ENCODE measurements around the gene VAV3.

The VAV3 gene

GRCh38 chr1:107670397-107671040 is 294.5 kb downstream of the VAV3 start:
- H3K27ac ChIP-seq (ENCODE audit: low read depth, low read length): no peak overlapping the region
- no peaks in the 10 kb centered on the region for H3K36me3 ChIP-seq (ENCODE audit: insufficient read depth, low read length)

DNA sequence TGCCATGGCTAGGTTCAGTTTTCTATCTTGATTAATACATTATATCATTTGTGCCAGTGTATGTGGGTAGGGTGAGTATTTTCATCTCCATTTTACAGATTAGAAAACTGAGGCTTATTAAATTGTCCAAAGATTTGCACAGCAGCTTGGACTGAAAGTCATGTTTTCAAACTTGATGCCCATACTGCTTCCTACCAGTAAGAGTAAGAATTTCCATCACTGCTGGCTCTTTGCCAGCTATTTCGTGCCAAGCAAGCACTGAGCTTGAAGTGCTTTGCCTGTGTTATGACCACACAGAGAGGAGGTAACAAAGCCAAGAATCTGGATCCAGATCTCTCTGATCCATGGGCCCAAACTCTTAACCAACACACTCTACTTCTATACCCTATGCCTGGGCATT is 295.0 kb downstream of the VAV3 start:
- Histone ChIP-seq H2AFZ (ENCODE audit: low read length, unreplicated experiment) (no peak overlapping the region), H3K4me3 (ENCODE audit: low read depth, low read length) (no peak overlapping the region), H3K36me3 (ENCODE audit: insufficient read depth, low read length) (no peaks in the 10 kb centered on the region), H3K79me2 (ENCODE audit: control insufficient read depth, insufficient read depth, low read length, unreplicated experiment) (no peaks in the 10 kb centered on the region), H3K4me1 (ENCODE audit: control insufficient read depth, insufficient read depth, low read length, unreplicated experiment) (no peaks in the 10 kb centered on the region), H3K27ac (ENCODE audit: low read depth, low read length) (no peak overlapping the region), H3K27me3 (ENCODE audit: insufficient read depth, low read length) (no peaks in the 10 kb centered on the region)

More at GRCh38 chr1:107670397-107671040, 294.5 kb downstream of the VAV3 start:
- H3K27me3 ChIP-seq (ENCODE audit: insufficient read depth, low read length): no peaks in the 10 kb centered on the region
- H2AFZ ChIP-seq (ENCODE audit: low read length, unreplicated experiment): peak overlapping the region; percentile 25
- H3K79me2 ChIP-seq (ENCODE audit: control insufficient read depth, insufficient read depth, low read length, unreplicated experiment): no peaks in the 10 kb centered on the region
- no peaks in the 10 kb centered on the region for H3K4me1 ChIP-seq (ENCODE audit: control insufficient read depth, insufficient read depth, low read length, unreplicated experiment)
- H3K4me3 ChIP-seq (ENCODE audit: low read depth, low read length): no peak overlapping the region

DNA sequence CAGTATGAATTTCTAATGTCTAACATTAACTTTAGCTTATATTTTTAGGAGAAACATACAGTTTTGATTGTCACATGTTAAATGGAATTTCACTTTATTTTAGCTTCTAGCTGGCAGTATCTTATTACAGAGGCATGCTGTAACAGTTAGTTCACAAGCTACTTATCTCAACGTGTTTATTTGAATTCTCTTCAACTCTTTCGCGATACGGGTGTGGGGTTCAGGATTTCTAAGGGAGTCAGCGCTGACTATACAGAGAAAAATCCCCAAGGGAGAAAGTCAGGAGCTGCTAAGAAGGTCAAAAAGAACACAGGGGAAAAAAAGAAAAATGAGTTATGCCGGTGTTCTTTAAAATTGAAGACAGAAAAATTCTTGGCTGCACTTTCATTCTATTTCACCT is 296.2 kb downstream of the VAV3 start:
- Histone ChIP-seq H3K27me3 (ENCODE audit: insufficient read depth, low read length) (no peaks in the 10 kb centered on the region), H3K4me1 (ENCODE audit: control insufficient read depth, insufficient read depth, low read length, unreplicated experiment) (no peaks in the 10 kb centered on the region), H3K4me3 (ENCODE audit: low read depth, low read length) (peak overlapping the region; percentile 42; the same call in 1 of the 2 replicates), H2AFZ (ENCODE audit: low read length, unreplicated experiment) (peak overlapping the region; percentile 38), H3K36me3 (ENCODE audit: insufficient read depth, low read length) (no peaks in the 10 kb centered on the region), H3K79me2 (ENCODE audit: control insufficient read depth, insufficient read depth, low read length, unreplicated experiment) (no peaks in the 10 kb centered on the region), H3K27ac (ENCODE audit: low read depth, low read length) (no peak overlapping the region)

DNA sequence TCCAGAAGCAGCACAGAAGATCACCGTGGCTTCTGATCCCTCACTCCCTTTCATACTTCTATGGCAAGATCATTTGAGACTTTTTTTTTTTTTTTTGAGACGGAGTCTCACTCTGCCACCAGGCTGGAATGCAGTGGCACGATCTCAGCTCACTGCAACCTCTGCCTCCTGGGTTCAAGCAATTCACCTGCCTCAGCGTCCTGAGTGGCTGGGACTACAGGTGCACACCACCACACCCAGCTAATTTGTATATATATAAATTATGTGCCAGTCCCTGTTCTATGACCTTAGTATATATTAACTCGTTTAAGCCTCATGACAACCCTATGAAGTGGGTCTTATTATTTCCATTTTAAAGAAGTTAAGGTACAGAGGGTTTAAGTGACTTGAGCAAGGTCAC is 298.5 kb downstream of the VAV3 start:
- Histone ChIP-seq H3K27me3 (ENCODE audit: insufficient read depth, low read length) (no peaks in the 10 kb centered on the region), H2AFZ (ENCODE audit: low read length, unreplicated experiment) (no peak overlapping the region), H3K36me3 (ENCODE audit: insufficient read depth, low read length) (no peaks in the 10 kb centered on the region), H3K4me1 (ENCODE audit: control insufficient read depth, insufficient read depth, low read length, unreplicated experiment) (no peaks in the 10 kb centered on the region), H3K27ac (ENCODE audit: low read depth, low read length) (no peak overlapping the region), H3K79me2 (ENCODE audit: control insufficient read depth, insufficient read depth, low read length, unreplicated experiment) (no peaks in the 10 kb centered on the region), H3K4me3 (ENCODE audit: low read depth, low read length) (no peak overlapping the region)

DNA sequence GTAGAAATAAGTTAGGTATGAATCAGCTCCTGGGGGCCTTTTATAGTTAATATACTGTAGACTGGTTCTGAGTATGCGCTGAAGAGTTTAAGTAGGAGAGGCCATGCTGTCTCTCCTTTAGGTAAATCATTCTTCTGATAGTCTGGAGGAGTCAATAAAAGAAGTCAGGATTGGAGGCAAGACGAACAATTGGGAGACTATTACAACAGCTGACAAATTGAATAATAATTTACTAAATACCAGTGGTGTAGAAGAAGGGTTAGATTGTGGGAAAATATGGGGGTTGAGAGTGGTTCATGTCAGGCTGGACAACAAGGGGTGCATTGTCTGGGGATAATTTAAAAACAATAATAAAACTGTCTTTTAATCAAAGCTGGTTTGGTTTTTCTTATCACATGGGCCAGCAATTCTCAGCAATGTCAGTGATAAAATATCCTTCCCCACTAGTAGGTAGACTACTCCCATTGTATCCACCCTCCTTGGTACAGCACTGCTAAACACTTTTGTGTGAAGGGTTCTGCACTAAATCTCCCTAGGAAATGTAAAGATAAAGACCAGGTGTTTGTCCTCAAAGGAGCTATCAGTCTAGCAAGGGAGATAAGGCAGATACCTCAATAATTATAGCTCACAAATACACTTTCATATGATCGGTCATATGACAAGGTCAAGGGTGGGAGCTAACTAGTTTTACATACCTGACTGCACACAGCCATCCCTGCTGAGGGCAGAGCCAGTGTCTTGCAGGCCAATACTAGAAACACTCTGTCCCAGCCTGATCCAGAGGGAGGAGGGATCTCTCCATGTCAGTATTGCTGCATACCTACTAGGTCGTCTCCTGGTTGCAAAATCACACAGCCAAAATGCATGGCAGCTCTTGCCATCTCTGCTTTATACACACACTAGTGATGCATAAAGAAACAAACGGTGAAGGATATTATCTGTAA is 299.7 kb downstream of the VAV3 start:
- Histone ChIP-seq H2AFZ (ENCODE audit: low read length, unreplicated experiment) (no peak overlapping the region), H3K4me1 (ENCODE audit: control insufficient read depth, insufficient read depth, low read length, unreplicated experiment) (no peaks in the 10 kb centered on the region), H3K27me3 (ENCODE audit: insufficient read depth, low read length) (no peaks in the 10 kb centered on the region), H3K36me3 (ENCODE audit: insufficient read depth, low read length) (no peaks in the 10 kb centered on the region), H3K79me2 (ENCODE audit: control insufficient read depth, insufficient read depth, low read length, unreplicated experiment) (no peaks in the 10 kb centered on the region), H3K4me3 (ENCODE audit: low read depth, low read length) (no peak overlapping the region), H3K27ac (ENCODE audit: low read depth, low read length) (no peak overlapping the region)

DNA sequence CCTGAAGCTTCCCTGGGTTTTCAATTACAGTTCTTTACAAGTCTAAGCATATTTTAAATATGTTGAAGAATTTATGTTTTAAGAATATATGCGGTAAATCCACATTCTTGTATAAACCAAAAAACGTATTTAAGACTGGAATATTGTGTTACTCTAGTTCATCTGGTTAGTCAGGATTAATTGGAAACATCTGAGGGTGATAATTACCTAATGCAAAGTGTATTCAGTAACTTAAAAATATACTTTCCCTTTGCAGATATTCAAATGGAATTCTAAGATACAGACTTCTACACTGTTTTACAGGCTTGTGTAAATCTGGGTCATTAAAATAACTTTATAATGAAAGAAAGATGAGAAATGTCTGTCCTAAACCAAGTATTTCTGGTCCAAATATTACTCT is 302.0 kb downstream of the VAV3 start:
- Histone ChIP-seq H3K27me3 (ENCODE audit: insufficient read depth, low read length) (no peaks in the 10 kb centered on the region), H3K36me3 (ENCODE audit: insufficient read depth, low read length) (no peaks in the 10 kb centered on the region), H3K4me3 (ENCODE audit: low read depth, low read length) (no peak overlapping the region), H3K4me1 (ENCODE audit: control insufficient read depth, insufficient read depth, low read length, unreplicated experiment) (no peaks in the 10 kb centered on the region), H2AFZ (ENCODE audit: low read length, unreplicated experiment) (no peak overlapping the region), H3K27ac (ENCODE audit: low read depth, low read length) (no peak overlapping the region), H3K79me2 (ENCODE audit: control insufficient read depth, insufficient read depth, low read length, unreplicated experiment) (no peaks in the 10 kb centered on the region)

- Histone ChIP-seq H3K27ac (ENCODE audit: low read depth, low read length) (no peak overlapping the region), H3K79me2 (ENCODE audit: control insufficient read depth, insufficient read depth, low read length, unreplicated experiment) (no peaks in the 10 kb centered on the region), H3K4me1 (ENCODE audit: control insufficient read depth, insufficient read depth, low read length, unreplicated experiment) (no peaks in the 10 kb centered on the region), H3K27me3 (ENCODE audit: insufficient read depth, low read length) (no peaks in the 10 kb centered on the region), H3K4me3 (ENCODE audit: low read depth, low read length) (no peak overlapping the region), H3K36me3 (ENCODE audit: insufficient read depth, low read length) (no peaks in the 10 kb centered on the region), H2AFZ (ENCODE audit: low read length, unreplicated experiment) (no peak overlapping the region)
These were observed 303.8 kb downstream of the VAV3 start for GRCh38 chr1:107661158-107661557.

- no peak overlapping the region for H3K4me3 ChIP-seq (ENCODE audit: low read depth, low read length)
- no peaks in the 10 kb centered on the region for H3K4me1 ChIP-seq (ENCODE audit: control insufficient read depth, insufficient read depth, low read length, unreplicated experiment)
- no peaks in the 10 kb centered on the region for H3K36me3 ChIP-seq (ENCODE audit: insufficient read depth, low read length)
- no peaks in the 10 kb centered on the region for H3K79me2 ChIP-seq (ENCODE audit: control insufficient read depth, insufficient read depth, low read length, unreplicated experiment)
- no peaks in the 10 kb centered on the region for H3K27me3 ChIP-seq (ENCODE audit: insufficient read depth, low read length)
- no peak overlapping the region for H3K27ac ChIP-seq (ENCODE audit: low read depth, low read length)
- H2AFZ ChIP-seq (ENCODE audit: low read length, unreplicated experiment): no peak overlapping the region
These were observed 305.0 kb downstream of the VAV3 start for GRCh38 chr1:107659961-107660360.

DNA sequence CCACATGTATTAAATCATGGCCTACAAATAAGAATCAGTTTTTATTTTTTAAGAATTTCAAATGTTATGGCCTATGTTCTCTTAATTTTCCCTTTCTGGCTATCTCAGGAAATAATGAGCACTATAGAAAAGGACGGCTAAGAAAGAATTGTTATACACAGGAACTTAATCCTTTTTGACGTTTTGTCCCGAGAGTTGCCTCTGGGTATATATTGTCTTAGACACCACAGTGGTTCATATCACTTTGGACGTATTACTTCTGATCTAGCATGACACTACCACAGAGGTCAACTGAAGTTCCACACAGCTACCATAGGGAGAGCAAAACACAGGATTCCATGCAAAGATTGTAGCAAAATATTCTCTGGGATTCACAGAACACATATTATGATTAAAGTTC is 307.6 kb downstream of the VAV3 start:
- no peaks in the 10 kb centered on the region for H3K79me2 ChIP-seq (ENCODE audit: control insufficient read depth, insufficient read depth, low read length, unreplicated experiment)
- H3K4me1 ChIP-seq (ENCODE audit: control insufficient read depth, insufficient read depth, low read length, unreplicated experiment): no peaks in the 10 kb centered on the region
- H3K36me3 ChIP-seq (ENCODE audit: insufficient read depth, low read length): no peaks in the 10 kb centered on the region
- H2AFZ ChIP-seq (ENCODE audit: low read length, unreplicated experiment): no peak overlapping the region
- no peak overlapping the region for H3K4me3 ChIP-seq (ENCODE audit: low read depth, low read length)
- H3K27me3 ChIP-seq (ENCODE audit: insufficient read depth, low read length): no peaks in the 10 kb centered on the region
- H3K27ac ChIP-seq (ENCODE audit: low read depth, low read length): no peak overlapping the region

DNA sequence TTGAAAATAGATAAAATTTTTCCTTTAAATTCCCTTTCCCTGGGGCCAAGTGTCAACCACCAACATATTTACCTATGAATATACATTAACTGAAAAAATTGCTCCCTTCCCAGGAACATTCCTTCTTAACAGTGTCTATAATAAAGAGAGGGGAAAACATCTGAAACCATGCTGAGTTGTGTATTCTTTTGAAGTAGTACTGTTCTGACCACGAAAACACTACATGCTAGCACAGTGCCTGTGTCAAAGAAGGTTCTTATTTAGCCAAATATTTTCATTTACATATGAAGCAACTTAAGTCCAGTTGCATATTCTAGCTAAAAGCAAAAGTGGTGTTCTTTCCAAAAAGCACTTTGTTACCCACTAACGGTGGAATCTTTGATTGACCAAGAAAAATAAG is 311.2 kb downstream of the VAV3 start:
- Histone ChIP-seq H3K36me3 (ENCODE audit: insufficient read depth, low read length) (no peaks in the 10 kb centered on the region), H3K4me3 (ENCODE audit: low read depth, low read length) (no peak overlapping the region), H2AFZ (ENCODE audit: low read length, unreplicated experiment) (no peak overlapping the region), H3K79me2 (ENCODE audit: control insufficient read depth, insufficient read depth, low read length, unreplicated experiment) (no peaks in the 10 kb centered on the region), H3K27me3 (ENCODE audit: insufficient read depth, low read length) (no peaks in the 10 kb centered on the region), H3K27ac (ENCODE audit: low read depth, low read length) (no peak overlapping the region), H3K4me1 (ENCODE audit: control insufficient read depth, insufficient read depth, low read length, unreplicated experiment) (peaks cover 4% of the 10 kb centered on the region)

- H3K36me3 ChIP-seq (ENCODE audit: insufficient read depth, low read length): no peaks in the 10 kb centered on the region
- H3K27me3 ChIP-seq (ENCODE audit: insufficient read depth, low read length): no peaks in the 10 kb centered on the region
- no peak overlapping the region for H3K27ac ChIP-seq (ENCODE audit: low read depth, low read length)
- H3K4me1 ChIP-seq (ENCODE audit: control insufficient read depth, insufficient read depth, low read length, unreplicated experiment): peaks cover 9% of the 10 kb centered on the region
- no peak overlapping the region for H2AFZ ChIP-seq (ENCODE audit: low read length, unreplicated experiment)
- no peak overlapping the region for H3K4me3 ChIP-seq (ENCODE audit: low read depth, low read length)
- H3K79me2 ChIP-seq (ENCODE audit: control insufficient read depth, insufficient read depth, low read length, unreplicated experiment): no peaks in the 10 kb centered on the region
These were observed 312.0 kb downstream of the VAV3 start for GRCh38 chr1:107653005-107653404.
